GM21515 (cell line): ENCODE data around the gene MFN2.
A peak's percentile ranks its signal among the peaks of the same experiment; 100 is the strongest.

Experiments used
- ATAC-seq: cut with Tn5 transposase; IDR thresholded peaks from one replicate; pipeline ENCODE4 v1.9.1; 2021; ENCODE audit not compliant: unreplicated experiment

The MFN2 gene

DNA sequence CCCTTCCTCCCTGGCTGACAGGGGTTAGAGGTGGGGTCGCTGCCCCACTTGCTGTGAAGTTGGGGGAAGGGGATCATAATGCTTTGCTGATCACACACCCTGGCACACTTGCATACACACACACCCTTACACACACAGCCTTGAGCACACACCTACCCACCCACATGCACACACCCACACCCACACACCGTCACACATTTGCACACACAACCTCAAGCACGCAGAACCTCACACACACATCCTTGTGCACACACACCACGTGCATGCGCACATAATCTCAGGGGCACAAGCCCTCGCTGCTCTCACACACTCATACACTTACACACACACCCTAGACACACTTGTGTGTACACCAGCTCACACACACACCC lies 66.5 kb downstream of the MFN2 start:
- ATAC-seq, result no peak

- peak; percentile 39 for ATAC-seq
These were observed 67.1 kb downstream of the MFN2 start for GRCh38 chr1:12047120-12047876.

DNA sequence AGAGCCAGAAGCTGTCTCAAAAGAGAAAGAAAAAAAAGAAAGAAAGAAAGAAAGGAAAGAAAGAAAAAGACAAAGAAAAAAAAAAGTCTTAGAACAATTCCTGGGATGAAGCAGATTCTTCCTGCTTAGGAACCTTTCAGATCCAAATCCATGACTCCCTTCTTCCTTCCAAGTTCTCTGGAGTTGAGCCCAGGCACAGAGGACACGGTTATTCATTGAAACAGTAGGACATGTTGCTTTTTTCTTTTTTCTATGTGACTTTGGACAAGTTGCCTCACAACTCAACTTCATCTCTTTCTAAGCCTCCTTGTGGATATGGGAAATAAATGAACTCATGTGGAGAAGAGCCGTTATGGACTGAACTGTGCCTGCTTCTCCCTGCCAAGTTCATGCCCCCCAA lies 68.1 kb downstream of the MFN2 start:
- no peak for ATAC-seq

GRCh38 chr1:12049616-12050015 lies 69.4 kb downstream of the MFN2 start:
- ATAC-seq, result no peak

DNA sequence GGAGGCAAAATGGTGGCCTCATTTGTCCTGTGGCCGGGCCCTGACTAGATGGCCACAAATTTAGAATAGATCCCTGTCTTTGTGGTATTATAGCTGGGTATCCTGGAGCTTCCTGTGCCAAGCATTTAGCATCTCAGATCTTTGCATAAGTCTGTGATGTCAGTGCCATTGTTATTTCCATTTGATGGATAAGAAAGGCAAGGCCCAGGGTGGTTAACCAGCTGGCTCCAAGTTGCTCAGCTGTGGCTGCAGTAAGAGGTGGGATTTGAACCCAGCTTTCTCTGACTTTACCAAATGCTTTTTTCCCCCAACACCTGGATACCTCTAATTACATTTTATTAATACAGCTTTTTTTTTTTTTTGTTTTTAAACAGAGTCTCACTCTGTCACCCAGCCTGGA lies 71.1 kb downstream of the MFN2 start:
- no peak for ATAC-seq

GRCh38 chr1:12052008-12052573 lies 71.8 kb downstream of the MFN2 start:
- ATAC-seq, result peak; percentile 67

DNA sequence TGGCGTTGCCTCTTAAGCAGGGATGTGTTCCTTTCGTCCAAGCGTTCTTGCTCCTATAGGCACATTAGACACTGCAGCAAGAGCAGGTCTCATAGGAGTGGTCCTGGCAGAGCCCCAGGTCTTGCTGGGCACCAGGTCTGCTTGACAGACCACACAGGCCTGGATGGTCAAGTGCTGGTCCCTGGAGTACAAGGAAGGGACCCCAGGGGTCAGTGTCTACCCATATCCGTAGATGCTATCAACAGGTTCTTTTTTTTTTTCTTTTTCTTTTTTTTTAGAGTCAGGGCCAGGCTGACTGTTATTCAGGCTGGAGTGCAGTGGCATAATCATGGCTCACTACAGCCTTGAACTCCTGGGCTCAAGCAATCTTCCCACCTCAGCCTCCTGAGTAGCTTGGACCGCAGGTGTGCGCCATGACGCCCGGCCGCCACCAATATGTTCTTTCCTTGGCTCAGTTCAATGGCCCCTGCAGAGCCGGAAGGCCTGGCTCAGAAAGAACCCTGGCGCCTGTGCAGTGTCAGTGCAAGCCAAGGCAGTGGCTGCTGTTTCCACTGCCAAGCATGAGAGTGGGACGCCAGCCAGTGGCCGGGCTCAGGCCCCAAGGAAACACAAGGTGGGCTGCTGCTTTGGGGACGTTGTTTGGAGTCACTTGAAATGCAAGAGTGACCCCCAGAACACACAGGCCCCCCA lies 72.9 kb downstream of the MFN2 start:
- no peak for ATAC-seq

DNA sequence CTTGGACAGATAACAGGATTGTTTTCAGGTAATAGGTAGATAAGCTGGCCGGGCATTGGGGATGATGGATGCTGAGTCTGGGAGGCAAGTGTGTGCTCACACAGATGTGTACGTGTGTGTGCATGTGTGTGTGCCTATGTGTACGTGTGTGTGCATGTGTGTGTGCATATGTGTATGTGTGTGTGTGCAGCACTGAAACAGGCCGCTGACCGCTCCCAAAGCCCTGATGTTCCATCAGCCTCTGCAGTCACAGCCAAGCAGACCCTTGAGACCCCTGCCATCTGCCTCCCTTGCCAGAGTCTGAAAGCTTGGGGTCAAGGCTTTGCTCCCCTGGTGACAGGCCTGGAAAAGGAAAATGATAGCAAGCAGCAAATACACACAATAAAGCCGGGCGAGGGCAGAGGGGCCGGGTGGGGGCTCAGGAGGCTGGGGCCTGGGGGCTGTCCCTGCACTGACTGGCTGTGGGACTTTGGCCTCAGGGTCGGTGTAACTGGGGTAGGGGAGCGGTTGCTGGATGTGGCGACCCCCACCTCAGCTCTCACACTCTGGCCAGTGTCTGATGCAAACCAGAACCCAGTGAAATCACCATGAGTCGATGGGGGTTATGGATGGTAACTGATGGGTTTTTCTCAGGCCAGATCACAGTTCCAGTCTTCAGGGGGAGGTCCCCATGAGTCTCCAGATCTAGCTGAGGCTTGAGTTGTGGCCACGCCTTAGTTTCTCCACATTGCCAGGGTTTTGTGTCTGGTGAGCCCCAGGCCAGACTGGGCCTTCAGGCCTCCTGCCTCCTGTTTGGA lies 73.7 kb downstream of the MFN2 start:
- ATAC-seq, result no peak

- ATAC-seq, result no peak
These were observed 75.0 kb downstream of the MFN2 start for GRCh38 chr1:12055259-12055658.

GRCh38 chr1:12056331-12056841 lies 76.1 kb downstream of the MFN2 start:
- ATAC-seq, result no peak

GRCh38 chr1:12057382-12057781 lies 77.1 kb downstream of the MFN2 start:
- ATAC-seq, result no peak

DNA sequence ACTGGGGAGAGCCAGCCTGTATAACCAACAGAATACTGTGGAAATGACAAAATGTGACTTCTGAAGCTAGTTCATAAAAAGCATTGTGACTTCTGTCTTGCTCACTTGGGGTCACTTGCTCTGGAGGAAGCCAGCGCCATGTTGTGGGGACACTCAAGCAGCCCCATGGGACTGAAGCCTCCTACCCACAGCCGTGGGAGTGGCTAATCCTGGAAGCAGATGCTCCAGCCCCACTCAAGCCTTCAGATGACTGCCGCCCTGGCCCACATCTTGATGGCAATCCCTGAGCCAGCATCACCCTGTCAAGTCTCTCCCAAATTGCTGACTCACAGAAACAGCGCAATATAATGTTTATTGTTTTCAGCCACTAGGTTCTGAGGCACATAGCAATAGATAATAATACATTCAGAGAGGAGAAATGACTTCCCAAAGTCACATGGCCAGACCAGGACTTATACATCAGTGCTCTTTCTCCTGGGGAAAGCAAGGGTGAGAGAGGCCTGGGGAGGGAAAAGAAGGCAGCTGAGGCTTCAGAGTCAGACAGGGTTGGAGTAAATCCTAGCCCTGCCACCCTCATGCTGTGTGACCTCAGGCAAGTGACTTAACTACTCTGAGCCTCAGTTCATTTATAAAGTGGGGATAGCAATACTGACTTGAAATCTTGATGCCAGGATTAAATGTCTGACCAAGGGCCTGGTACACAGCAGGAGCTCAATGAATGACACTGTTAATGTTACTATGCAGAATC lies 77.9 kb downstream of the MFN2 start:
- no peak for ATAC-seq

DNA sequence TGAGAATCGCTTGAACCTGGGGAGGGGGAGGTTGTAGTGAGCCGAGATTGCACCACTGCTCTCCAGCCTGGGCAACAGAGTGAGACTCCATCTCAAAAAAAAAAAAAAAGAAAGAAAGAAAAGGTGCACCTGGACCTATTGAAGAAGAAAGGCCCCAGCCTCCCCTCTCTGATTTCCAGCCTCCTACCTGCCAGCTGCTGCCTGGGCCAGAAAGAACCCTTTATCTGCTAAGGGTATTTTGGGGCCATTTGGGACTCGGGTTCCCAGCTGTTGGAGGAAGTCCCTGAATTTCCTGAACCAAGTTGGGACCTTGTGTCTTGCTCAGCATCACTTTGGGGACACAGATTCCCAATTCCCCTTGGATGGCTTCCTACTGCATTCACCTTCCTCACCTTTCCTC lies 79.0 kb downstream of the MFN2 start:
- no peak for ATAC-seq

- no peak for ATAC-seq
These were observed 79.6 kb downstream of the MFN2 start for GRCh38 chr1:12059722-12060464.

DNA sequence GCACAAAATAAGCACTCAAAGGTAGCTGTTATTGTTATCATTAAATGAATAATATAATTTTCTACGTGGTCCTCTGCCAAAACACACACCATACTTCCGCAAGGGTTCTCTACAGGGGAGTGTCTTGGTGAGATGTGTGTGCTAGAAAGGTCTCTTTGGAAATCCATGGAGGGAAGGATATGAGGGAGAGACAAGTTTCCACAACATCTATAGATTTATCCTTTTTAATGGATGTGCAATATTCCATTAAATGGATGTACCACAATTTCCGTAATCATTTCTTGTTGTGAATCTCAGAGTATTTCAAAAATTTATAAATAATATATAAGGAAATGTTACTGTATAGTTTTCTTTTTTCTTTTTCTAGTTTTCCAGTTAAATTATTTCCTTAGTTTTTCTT lies 80.3 kb downstream of the MFN2 start:
- ATAC-seq, result no peak
